Hepatocyte (in vitro differentiated cells): ENCODE results near the gene XXYLT1. TPM values are rescaled to one million over a fixed set of nuclear protein-coding genes. Genes with fewer than 3 reads are reported as not detected.

Source experiments
- DNase-seq: peaks from one replicate; pipeline ENCODE4 v3.0.0-alpha.2; 2016; ENCODE audit warnings: low spot score
- H2AFZ ChIP-seq: fragments of 200-600 bp; sonication (generic); 2 replicates; pipeline ENCODE4 v1.6.0; 2016; ENCODE audit warnings: antibody characterized with exemption, mild to moderate bottlenecking
- H3K27ac ChIP-seq: fragments of 200-600 bp; sonication (generic); 2 replicates; pipeline ENCODE4 v1.5.1; 2016; ENCODE audit warnings: mild to moderate bottlenecking
- H3K27me3 ChIP-seq: fragments of 200-600 bp; sonication (generic); 2 replicates; pipeline ENCODE4 v1.6.1; 2016
- H3K36me3 ChIP-seq: fragments of 200-600 bp; sonication (generic); replicated peaks from 2 replicates; pipeline ENCODE4 v1.5.1; 2016; ENCODE audit warnings: low read depth; ENCODE audit not compliant: insufficient read depth
- H3K4me1 ChIP-seq: fragments of 200-600 bp; sonication (generic); 2 replicates; pipeline ENCODE4 v1.5.1; 2016; ENCODE audit warnings: mild to moderate bottlenecking, moderate library complexity; ENCODE audit not compliant: insufficient read depth
- H3K4me2 ChIP-seq: fragments of 200-600 bp; sonication (generic); 2 replicates; pipeline ENCODE4 v1.6.0; 2016
- H3K4me3 ChIP-seq: fragments of 200-600 bp; sonication (generic); 2 replicates; pipeline ENCODE4 v1.5.1; 2016; ENCODE audit warnings: mild to moderate bottlenecking
- H3K79me2 ChIP-seq: fragments of 200-600 bp; sonication (generic); 2 replicates; pipeline ENCODE4 v1.6.0; 2017; ENCODE audit warnings: mild to moderate bottlenecking
- H3K9me2 ChIP-seq: fragments of 200-600 bp; sonication (generic); replicated peaks from 2 replicates; pipeline ENCODE4 v1.6.0; 2017; ENCODE audit warnings: mild to moderate bottlenecking; ENCODE audit not compliant: insufficient read depth
- H3K9me3 ChIP-seq: fragments of 200-600 bp; sonication (generic); 2 replicates; pipeline ENCODE4 v1.5.1; 2016; ENCODE audit warnings: low read depth, mild to moderate bottlenecking
- H4K20me1 ChIP-seq: fragments of 200-600 bp; sonication (generic); 2 replicates; pipeline ENCODE4 v1.6.0; 2016; ENCODE audit warnings: mild to moderate bottlenecking; ENCODE audit not compliant: insufficient read depth, poor library complexity, severe bottlenecking
- EZH2 ChIP-seq: fragments of 200-600 bp; sonication (generic); IDR thresholded peaks from 2 replicates; pipeline ENCODE4 v1.6.1; 2016; ENCODE audit warnings: antibody characterized with exemption, mild to moderate bottlenecking, borderline replicate concordance
- EZH2phosphoT487 ChIP-seq: fragments of 200-600 bp; sonication (generic); IDR thresholded peaks from one replicate; pipeline ENCODE4 v1.6.1; 2018; ENCODE audit warnings: antibody characterized with exemption, mild to moderate bottlenecking, low read depth, moderate library complexity; ENCODE audit not compliant: unreplicated experiment, severe bottlenecking
- WGBS: methylation state at CpG from one replicate; pipeline ENCODE4 v1.1.6; 2016; ENCODE audit warnings: low lambda C conversion rate; ENCODE audit errors: missing lambda C conversion rate; 5-methylcytosine and 5-hydroxymethylcytosine counted together
- polyA plus RNA-seq: library from polyadenylated mRNA; unstranded; fragments of >200 nt; fragmentation: Nextera tagmentation; extraction: Ambion mirVana; gene quantifications from 2 replicates; pipeline ENCODE4 v1.2.1, GENCODE V29; 2016
- total RNA-seq: library from RNA; depleted of rRNA; stranded (reverse); fragments of >200 nt; gene quantifications from 2 replicates; pipeline ENCODE4 v1.2.3, GENCODE V29; 2014
- TF ChIP-seq, protein P1 (sequence below): fragments of 200-600 bp; sonication (generic); IDR thresholded peaks from 2 replicates; pipeline ENCODE4 v1.5.1; 2016; ENCODE audit warnings: antibody characterized with exemption, mild to moderate bottlenecking; ENCODE audit not compliant: poor library complexity

Gene XXYLT1
- total and polyA plus RNA-seq, 2 experiments from 2014 or later, result 20.9 to 25.6 TPM

DNA sequence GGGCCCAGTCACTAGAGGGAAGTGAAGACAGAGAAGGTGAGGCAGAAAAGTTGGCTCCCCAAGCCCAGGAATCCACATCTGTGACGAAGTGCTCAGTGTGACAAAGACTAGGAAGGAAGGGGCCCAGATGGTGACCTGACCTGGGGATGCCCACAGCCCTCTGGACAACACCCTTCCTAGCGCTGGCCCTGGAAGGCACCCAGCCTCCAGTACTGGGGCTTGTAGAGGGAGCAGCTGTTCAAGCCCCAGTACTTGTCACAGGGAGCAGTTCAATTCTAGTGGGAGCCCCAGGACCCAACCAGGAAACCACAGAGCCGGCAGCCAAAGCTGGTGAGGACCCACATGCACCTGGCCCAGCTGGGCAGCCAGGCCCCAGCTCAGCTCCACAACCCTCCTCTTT lies 190.8 kb downstream of the XXYLT1 start:
- H3K9me3 ChIP-seq, result no peaks in the 10 kb centered on the region
- H3K36me3 ChIP-seq, result no peaks in the 10 kb centered on the region
- no peak overlapping the region for H3K27ac ChIP-seq
- WGBS, result 95% methylated on average over 3 of the region's 3 CpGs
- H2AFZ ChIP-seq, result no peak overlapping the region
- no peaks in the 10 kb centered on the region for H3K79me2 ChIP-seq
- no peak for DNase-seq
- H3K9me2 ChIP-seq, result no peaks in the 10 kb centered on the region
- no peaks in the 10 kb centered on the region for H3K27me3 ChIP-seq
- H4K20me1 ChIP-seq, result no peaks in the 10 kb centered on the region
- no peak overlapping the region for H3K4me2 ChIP-seq
- TF ChIP-seq, protein P1, sequence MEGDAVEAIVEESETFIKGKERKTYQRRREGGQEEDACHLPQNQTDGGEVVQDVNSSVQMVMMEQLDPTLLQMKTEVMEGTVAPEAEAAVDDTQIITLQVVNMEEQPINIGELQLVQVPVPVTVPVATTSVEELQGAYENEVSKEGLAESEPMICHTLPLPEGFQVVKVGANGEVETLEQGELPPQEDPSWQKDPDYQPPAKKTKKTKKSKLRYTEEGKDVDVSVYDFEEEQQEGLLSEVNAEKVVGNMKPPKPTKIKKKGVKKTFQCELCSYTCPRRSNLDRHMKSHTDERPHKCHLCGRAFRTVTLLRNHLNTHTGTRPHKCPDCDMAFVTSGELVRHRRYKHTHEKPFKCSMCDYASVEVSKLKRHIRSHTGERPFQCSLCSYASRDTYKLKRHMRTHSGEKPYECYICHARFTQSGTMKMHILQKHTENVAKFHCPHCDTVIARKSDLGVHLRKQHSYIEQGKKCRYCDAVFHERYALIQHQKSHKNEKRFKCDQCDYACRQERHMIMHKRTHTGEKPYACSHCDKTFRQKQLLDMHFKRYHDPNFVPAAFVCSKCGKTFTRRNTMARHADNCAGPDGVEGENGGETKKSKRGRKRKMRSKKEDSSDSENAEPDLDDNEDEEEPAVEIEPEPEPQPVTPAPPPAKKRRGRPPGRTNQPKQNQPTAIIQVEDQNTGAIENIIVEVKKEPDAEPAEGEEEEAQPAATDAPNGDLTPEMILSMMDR, result no peak
- TF ChIP-seq EZH2 (no peak), EZH2phosphoT487 (no peak)
- peaks cover 15% of the 10 kb centered on the region for H3K4me1 ChIP-seq
- no peak overlapping the region for H3K4me3 ChIP-seq

DNA sequence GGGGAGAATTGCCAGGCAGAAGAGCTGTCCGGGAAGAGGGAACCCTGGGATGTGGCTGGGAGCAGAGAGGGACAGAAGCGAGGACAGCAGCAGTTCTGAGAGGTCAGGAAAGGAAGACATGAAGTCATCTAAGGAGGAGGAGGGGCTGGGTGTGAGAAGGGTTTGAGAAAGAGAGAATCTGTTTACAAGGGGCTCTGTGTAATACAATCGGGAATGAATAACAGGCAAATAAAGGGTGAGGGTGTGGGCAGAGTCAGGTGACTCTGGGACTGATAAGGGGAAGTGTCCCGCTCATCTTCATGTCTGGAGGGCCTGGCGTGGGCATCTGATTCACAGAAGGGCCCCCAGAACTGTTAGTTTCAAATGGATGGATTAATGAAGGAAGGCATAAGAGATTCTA lies 191.3 kb downstream of the XXYLT1 start:
- Histone ChIP-seq H3K79me2 (no peaks in the 10 kb centered on the region), H3K36me3 (no peaks in the 10 kb centered on the region), H3K4me1 (peaks cover 15% of the 10 kb centered on the region), H3K4me3 (no peak overlapping the region), H3K27me3 (no peaks in the 10 kb centered on the region), H3K9me3 (no peaks in the 10 kb centered on the region), H3K27ac (no peak overlapping the region), H2AFZ (no peak overlapping the region), H3K9me2 (no peaks in the 10 kb centered on the region), H3K4me2 (no peak overlapping the region), H4K20me1 (no peaks in the 10 kb centered on the region)
- DNase-seq, result no peak
- 71% methylated on average over 5 of the region's 5 CpGs for WGBS
- TF ChIP-seq EZH2 (no peak), EZH2phosphoT487 (no peak)
- TF ChIP-seq, protein P1, result no peak

DNA sequence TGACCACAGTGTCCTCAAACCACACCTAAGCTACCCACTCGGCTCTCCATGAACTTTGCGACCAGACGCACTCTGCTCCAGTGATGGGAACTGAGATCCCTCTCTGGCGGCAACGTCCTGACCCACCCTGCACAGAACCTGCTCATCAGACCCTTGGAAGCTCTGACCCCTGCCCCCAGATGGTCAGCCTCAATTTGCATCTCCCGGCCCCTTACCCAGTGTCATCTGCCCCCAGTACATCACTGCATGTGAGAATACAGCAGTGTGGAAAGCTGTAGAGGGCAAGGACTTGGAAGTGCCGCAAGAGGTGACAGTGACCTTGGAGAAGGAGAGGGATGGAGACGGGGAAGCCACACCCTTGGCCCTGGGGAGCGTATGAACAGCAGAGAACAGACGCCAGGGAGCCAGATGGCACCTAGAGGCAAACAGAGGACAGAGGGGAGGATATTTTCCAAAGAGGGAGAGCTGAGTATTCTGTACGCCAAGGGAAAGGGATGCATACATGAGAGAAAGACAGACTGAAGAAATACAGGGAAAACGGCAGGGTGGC lies 192.0 kb downstream of the XXYLT1 start:
- Histone ChIP-seq H3K27ac (no peak overlapping the region), H3K4me1 (peaks cover 15% of the 10 kb centered on the region), H4K20me1 (no peaks in the 10 kb centered on the region), H3K79me2 (no peaks in the 10 kb centered on the region), H2AFZ (no peak overlapping the region), H3K9me3 (no peaks in the 10 kb centered on the region), H3K36me3 (no peaks in the 10 kb centered on the region), H3K4me3 (no peak overlapping the region), H3K9me2 (no peaks in the 10 kb centered on the region), H3K4me2 (no peak overlapping the region), H3K27me3 (no peaks in the 10 kb centered on the region)
- WGBS, result 89% methylated on average over 12 of the region's 12 CpGs
- TF ChIP-seq, protein P1, result no peak
- TF ChIP-seq EZH2phosphoT487, result no peak
- no peak for TF ChIP-seq EZH2
- no peak for DNase-seq
